SK-N-SH (cell line): ENCODE results near the gene EVI2A.

Experiments used
- CTCF ChIP-seq: fragments of 200-600 bp; sonication (generic); IDR thresholded peaks from 2 replicates; pipeline ENCODE4 v1.6.1; 2017; ENCODE audit warnings: antibody characterized with exemption, mild to moderate bottlenecking, moderate library complexity
- EP300 ChIP-seq, 2 experiments: IDR thresholded peaks; 2 replicates each; pipeline versions ENCODE4 v1.4.0 to v1.6.1; 2012; ENCODE audit warnings: borderline replicate concordance in 1 of 2, low read depth in 1 of 2, low read length in 1 of 2
- EZH2phosphoT487 ChIP-seq: fragments of 200-600 bp; sonication (generic); IDR thresholded peaks from 2 replicates; pipeline ENCODE4 v1.6.1; 2017; ENCODE audit warnings: low read depth, mixed run types, mild to moderate bottlenecking, antibody characterized with exemption, moderate library complexity, borderline replicate concordance
- FOSL2 ChIP-seq: IDR thresholded peaks from 2 replicates; pipeline ENCODE4 v1.4.0; 2012; ENCODE audit warnings: low read depth, mild to moderate bottlenecking, moderate library complexity, borderline replicate concordance
- FOXM1 ChIP-seq: IDR thresholded peaks from 2 replicates; pipeline ENCODE4 v1.4.0; 2012; ENCODE audit warnings: low read depth, mild to moderate bottlenecking
- GABPA ChIP-seq: IDR thresholded peaks from 2 replicates; pipeline ENCODE4 v1.4.0; 2012; ENCODE audit warnings: low read depth, mild to moderate bottlenecking
- MAX ChIP-seq: IDR thresholded peaks from 2 replicates; pipeline ENCODE4 v1.4.0; 2012; ENCODE audit warnings: low read depth
- NFIC ChIP-seq: IDR thresholded peaks from 2 replicates; pipeline ENCODE4 v1.4.0; 2012; ENCODE audit warnings: borderline replicate concordance
- NRF1 ChIP-seq: IDR thresholded peaks from 2 replicates; pipeline ENCODE4 v1.6.1; 2012; ENCODE audit warnings: low read depth, mild to moderate bottlenecking, low read length
- POLR2AphosphoS5 ChIP-seq: IDR thresholded peaks from 2 replicates; pipeline ENCODE4 v1.6.1; 2012; ENCODE audit warnings: low read depth, low read length
- RCOR1 ChIP-seq: fragments of 150-350 bp; IDR thresholded peaks from 2 replicates; pipeline ENCODE4 v1.6.1; 2017; ENCODE audit warnings: antibody characterized with exemption, low read length
- RFX5 ChIP-seq: IDR thresholded peaks from 2 replicates; pipeline ENCODE4 v1.6.1; 2012; ENCODE audit warnings: mild to moderate bottlenecking, improper control_type of control experiment, low read length
- TAF1 ChIP-seq: IDR thresholded peaks from 2 replicates; pipeline ENCODE4 v1.6.1; 2012; ENCODE audit warnings: low read depth, mild to moderate bottlenecking, low read length, moderate library complexity, borderline replicate concordance
- USF2 ChIP-seq: fragments of 150-350 bp; IDR thresholded peaks from 2 replicates; pipeline ENCODE4 v1.6.1; 2017; ENCODE audit warnings: antibody characterized with exemption, low read length, low read depth, borderline replicate concordance

- TF ChIP-seq TAF1, result no peak
- TF ChIP-seq FOXM1, result no peak
- TF ChIP-seq CTCF, result no peak
- TF ChIP-seq EZH2phosphoT487, result no peak
- TF ChIP-seq NFIC, result no peak
- no peak for TF ChIP-seq GABPA
- no peak for TF ChIP-seq MAX
- TF ChIP-seq USF2, result no peak
- no peak for TF ChIP-seq RFX5
- TF ChIP-seq FOSL2, result no peak
- TF ChIP-seq EP300 (IDR thresholded peaks at IDR 0.05; ENCODE audit: borderline replicate concordance in 1 of 2, low read depth in 1 of 2, low read length in 1 of 2), result no peak
- TF ChIP-seq POLR2AphosphoS5, result no peak
- TF ChIP-seq RCOR1, result no peak
- TF ChIP-seq NRF1, result no peak
These were observed 31.6 kb downstream of the EVI2A start for GRCh38 chr17:31289790-31290189.
